ENCODE data around the gene RHBDL1.

DNA sequence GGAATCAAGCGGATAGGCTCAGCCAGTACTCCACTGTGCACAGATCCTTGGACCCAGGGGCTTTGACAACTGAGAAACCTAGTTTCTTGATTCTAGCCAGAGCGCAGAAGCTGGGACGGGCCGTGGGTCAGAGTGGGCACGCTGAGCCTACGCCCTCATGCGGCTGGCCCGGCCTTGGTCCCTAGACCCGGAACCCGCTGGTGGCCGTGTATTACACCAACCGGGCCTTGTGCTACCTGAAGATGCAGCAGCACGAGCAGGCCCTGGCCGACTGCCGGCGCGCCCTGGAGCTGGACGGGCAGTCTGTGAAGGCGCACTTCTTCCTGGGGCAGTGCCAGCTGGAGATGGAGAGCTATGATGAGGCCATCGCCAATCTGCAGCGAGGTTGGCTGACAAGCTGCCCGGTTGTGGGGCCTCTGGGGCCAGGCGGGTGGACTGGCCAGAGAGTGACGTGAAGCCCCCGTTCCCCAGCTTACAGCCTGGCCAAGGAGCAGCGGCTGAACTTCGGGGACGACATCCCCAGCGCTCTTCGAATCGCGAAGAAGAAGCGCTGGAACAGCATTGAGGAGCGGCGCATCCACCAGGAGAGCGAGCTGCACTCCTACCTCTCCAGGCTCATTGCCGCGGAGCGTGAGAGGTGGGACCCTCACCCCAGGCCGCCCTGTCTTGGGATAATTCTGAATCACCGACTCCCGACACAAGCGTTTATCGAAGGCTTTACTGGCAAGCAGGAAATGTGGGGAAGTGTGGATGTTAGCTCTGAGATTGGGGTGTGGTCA lies 5.7 kb downstream of the RHBDL1 start:
- TF ChIP-seq, protein P1, sequence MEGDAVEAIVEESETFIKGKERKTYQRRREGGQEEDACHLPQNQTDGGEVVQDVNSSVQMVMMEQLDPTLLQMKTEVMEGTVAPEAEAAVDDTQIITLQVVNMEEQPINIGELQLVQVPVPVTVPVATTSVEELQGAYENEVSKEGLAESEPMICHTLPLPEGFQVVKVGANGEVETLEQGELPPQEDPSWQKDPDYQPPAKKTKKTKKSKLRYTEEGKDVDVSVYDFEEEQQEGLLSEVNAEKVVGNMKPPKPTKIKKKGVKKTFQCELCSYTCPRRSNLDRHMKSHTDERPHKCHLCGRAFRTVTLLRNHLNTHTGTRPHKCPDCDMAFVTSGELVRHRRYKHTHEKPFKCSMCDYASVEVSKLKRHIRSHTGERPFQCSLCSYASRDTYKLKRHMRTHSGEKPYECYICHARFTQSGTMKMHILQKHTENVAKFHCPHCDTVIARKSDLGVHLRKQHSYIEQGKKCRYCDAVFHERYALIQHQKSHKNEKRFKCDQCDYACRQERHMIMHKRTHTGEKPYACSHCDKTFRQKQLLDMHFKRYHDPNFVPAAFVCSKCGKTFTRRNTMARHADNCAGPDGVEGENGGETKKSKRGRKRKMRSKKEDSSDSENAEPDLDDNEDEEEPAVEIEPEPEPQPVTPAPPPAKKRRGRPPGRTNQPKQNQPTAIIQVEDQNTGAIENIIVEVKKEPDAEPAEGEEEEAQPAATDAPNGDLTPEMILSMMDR (optimal IDR thresholded peaks at IDR 0.05 in 1 of 3, IDR thresholded peaks at IDR 0.05 in 1 of 3, conservative IDR thresholded peaks at IDR 0.05 in 1 of 3; ENCODE audit: extremely low read depth in 1 of 3, insufficient read depth in 2 of 3, low read length in 3 of 3), result peak in 1 of 3 experiments; percentile 39
- no peak for TF ChIP-seq EZH2 (IDR thresholded peaks at IDR 0.05; ENCODE audit: low read length)
